Measurements from ENCODE around the gene DLEC1.
"Not testable (repeated sequence)": the region's sequence is repeated elsewhere in the genome, so short reads cannot be mapped to it uniquely, and the experiment has no call there.

DLEC1 gene

GRCh38 chr3:38019658-38020341 is 19.2 kb upstream of the DLEC1 start:
- DNase-seq (ENCODE audit: low read depth): no peak

- no peak for DNase-seq (ENCODE audit: low read depth)
These were observed 18.7 kb upstream of the DLEC1 start for GRCh38 chr3:38020342-38020726.

- no peak for DNase-seq (ENCODE audit: low read depth)
These were observed 17.8 kb upstream of the DLEC1 start for GRCh38 chr3:38021196-38021595.

- DNase-seq (ENCODE audit: low read depth): no peak
These were observed 16.7 kb upstream of the DLEC1 start for GRCh38 chr3:38022301-38022700.

- no peak for DNase-seq (ENCODE audit: low read depth)
These were observed 15.9 kb upstream of the DLEC1 start for GRCh38 chr3:38022896-38023709.

GRCh38 chr3:38026856-38027255 is 12.2 kb upstream of the DLEC1 start:
- DNase-seq (ENCODE audit: low read depth): no peak

GRCh38 chr3:38027466-38028465 is 11.2 kb upstream of the DLEC1 start:
- no peak for DNase-seq (ENCODE audit: low read depth)

GRCh38 chr3:38028621-38029361 is 10.2 kb upstream of the DLEC1 start:
- no peak for DNase-seq (ENCODE audit: low read depth)

GRCh38 chr3:38029400-38030125 is 9.4 kb upstream of the DLEC1 start, which contains the start of gene PLCD1:
TSS of gene PLCD1 (minus strand) at chr3:38029642. CDS start at chr3:38029539, 103 bp downstream.
- DNase-seq (ENCODE audit: low read depth): no peak

GRCh38 chr3:38030126-38031021 is 8.6 kb upstream of the DLEC1 start:
- no peak for DNase-seq (ENCODE audit: low read depth)

GRCh38 chr3:38031022-38031994 is 7.7 kb upstream of the DLEC1 start:
- no peak for DNase-seq (ENCODE audit: low read depth)

- DNase-seq (ENCODE audit: low read depth): no peak
These were observed 6.6 kb upstream of the DLEC1 start for GRCh38 chr3:38032328-38032865.

GRCh38 chr3:38033586-38033985 is 5.4 kb upstream of the DLEC1 start:
- DNase-seq (ENCODE audit: low read depth): not testable (repeated sequence)

GRCh38 chr3:38034335-38034734 is 4.7 kb upstream of the DLEC1 start:
- DNase-seq (ENCODE audit: low read depth): not testable (repeated sequence)

GRCh38 chr3:38036286-38036685 is 2.7 kb upstream of the DLEC1 start:
- DNase-seq (ENCODE audit: low read depth): no peak

GRCh38 chr3:38036906-38037305 is 2.1 kb upstream of the DLEC1 start:
- no peak for DNase-seq (ENCODE audit: low read depth)

GRCh38 chr3:38038447-38038911 is 529 bp upstream of the DLEC1 start:
- no peak for DNase-seq (ENCODE audit: low read depth)

GRCh38 chr3:38039899-38040261 is 872 bp downstream of the DLEC1 start:
- no peak for DNase-seq (ENCODE audit: low read depth)

All from stimulated activated CD8-positive, alpha-beta memory T cell treated with anti-CD3 and anti-CD28 coated beads, Interleukin-7, amount 100 ng/mL, for 24 hours (primary cell).